Hepatocyte (in vitro differentiated cells): ENCODE measurements around the gene THAP7. TPM values are rescaled to one million over a fixed set of nuclear protein-coding genes. Genes with fewer than 3 reads are reported as not detected.

Experiments used
- DNase-seq: peaks from one replicate; pipeline ENCODE4 v3.0.0-alpha.2; 2016; ENCODE audit warnings: low spot score
- H2AFZ ChIP-seq: fragments of 200-600 bp; sonication (generic); 2 replicates; pipeline ENCODE4 v1.6.0; 2016; ENCODE audit warnings: antibody characterized with exemption, mild to moderate bottlenecking
- H3K27ac ChIP-seq: fragments of 200-600 bp; sonication (generic); 2 replicates; pipeline ENCODE4 v1.5.1; 2016; ENCODE audit warnings: mild to moderate bottlenecking
- H3K27me3 ChIP-seq: fragments of 200-600 bp; sonication (generic); 2 replicates; pipeline ENCODE4 v1.6.1; 2016
- H3K36me3 ChIP-seq: fragments of 200-600 bp; sonication (generic); replicated peaks from 2 replicates; pipeline ENCODE4 v1.5.1; 2016; ENCODE audit warnings: low read depth; ENCODE audit not compliant: insufficient read depth
- H3K4me1 ChIP-seq: fragments of 200-600 bp; sonication (generic); 2 replicates; pipeline ENCODE4 v1.5.1; 2016; ENCODE audit warnings: mild to moderate bottlenecking, moderate library complexity; ENCODE audit not compliant: insufficient read depth
- H3K4me2 ChIP-seq: fragments of 200-600 bp; sonication (generic); 2 replicates; pipeline ENCODE4 v1.6.0; 2016
- H3K4me3 ChIP-seq: fragments of 200-600 bp; sonication (generic); 2 replicates; pipeline ENCODE4 v1.5.1; 2016; ENCODE audit warnings: mild to moderate bottlenecking
- H3K79me2 ChIP-seq: fragments of 200-600 bp; sonication (generic); 2 replicates; pipeline ENCODE4 v1.6.0; 2017; ENCODE audit warnings: mild to moderate bottlenecking
- H3K9me2 ChIP-seq: fragments of 200-600 bp; sonication (generic); replicated peaks from 2 replicates; pipeline ENCODE4 v1.6.0; 2017; ENCODE audit warnings: mild to moderate bottlenecking; ENCODE audit not compliant: insufficient read depth
- H3K9me3 ChIP-seq: fragments of 200-600 bp; sonication (generic); 2 replicates; pipeline ENCODE4 v1.5.1; 2016; ENCODE audit warnings: low read depth, mild to moderate bottlenecking
- H4K20me1 ChIP-seq: fragments of 200-600 bp; sonication (generic); 2 replicates; pipeline ENCODE4 v1.6.0; 2016; ENCODE audit warnings: mild to moderate bottlenecking; ENCODE audit not compliant: insufficient read depth, poor library complexity, severe bottlenecking
- EZH2 ChIP-seq: fragments of 200-600 bp; sonication (generic); IDR thresholded peaks from 2 replicates; pipeline ENCODE4 v1.6.1; 2016; ENCODE audit warnings: antibody characterized with exemption, mild to moderate bottlenecking, borderline replicate concordance
- EZH2phosphoT487 ChIP-seq: fragments of 200-600 bp; sonication (generic); IDR thresholded peaks from one replicate; pipeline ENCODE4 v1.6.1; 2018; ENCODE audit warnings: antibody characterized with exemption, mild to moderate bottlenecking, low read depth, moderate library complexity; ENCODE audit not compliant: unreplicated experiment, severe bottlenecking
- WGBS: methylation state at CpG from one replicate; pipeline ENCODE4 v1.1.6; 2016; ENCODE audit warnings: low lambda C conversion rate; ENCODE audit errors: missing lambda C conversion rate; 5-methylcytosine and 5-hydroxymethylcytosine counted together
- polyA plus RNA-seq: library from polyadenylated mRNA; unstranded; fragments of >200 nt; fragmentation: Nextera tagmentation; extraction: Ambion mirVana; gene quantifications from 2 replicates; pipeline ENCODE4 v1.2.1, GENCODE V29; 2016
- total RNA-seq: library from RNA; depleted of rRNA; stranded (reverse); fragments of >200 nt; gene quantifications from 2 replicates; pipeline ENCODE4 v1.2.3, GENCODE V29; 2014
- TF ChIP-seq, protein P1 (sequence below): fragments of 200-600 bp; sonication (generic); IDR thresholded peaks from 2 replicates; pipeline ENCODE4 v1.5.1; 2016; ENCODE audit warnings: antibody characterized with exemption, mild to moderate bottlenecking; ENCODE audit not compliant: poor library complexity

Gene THAP7
- total and polyA plus RNA-seq, 2 experiments from 2014 or later: 26.2 to 41.2 TPM

DNA sequence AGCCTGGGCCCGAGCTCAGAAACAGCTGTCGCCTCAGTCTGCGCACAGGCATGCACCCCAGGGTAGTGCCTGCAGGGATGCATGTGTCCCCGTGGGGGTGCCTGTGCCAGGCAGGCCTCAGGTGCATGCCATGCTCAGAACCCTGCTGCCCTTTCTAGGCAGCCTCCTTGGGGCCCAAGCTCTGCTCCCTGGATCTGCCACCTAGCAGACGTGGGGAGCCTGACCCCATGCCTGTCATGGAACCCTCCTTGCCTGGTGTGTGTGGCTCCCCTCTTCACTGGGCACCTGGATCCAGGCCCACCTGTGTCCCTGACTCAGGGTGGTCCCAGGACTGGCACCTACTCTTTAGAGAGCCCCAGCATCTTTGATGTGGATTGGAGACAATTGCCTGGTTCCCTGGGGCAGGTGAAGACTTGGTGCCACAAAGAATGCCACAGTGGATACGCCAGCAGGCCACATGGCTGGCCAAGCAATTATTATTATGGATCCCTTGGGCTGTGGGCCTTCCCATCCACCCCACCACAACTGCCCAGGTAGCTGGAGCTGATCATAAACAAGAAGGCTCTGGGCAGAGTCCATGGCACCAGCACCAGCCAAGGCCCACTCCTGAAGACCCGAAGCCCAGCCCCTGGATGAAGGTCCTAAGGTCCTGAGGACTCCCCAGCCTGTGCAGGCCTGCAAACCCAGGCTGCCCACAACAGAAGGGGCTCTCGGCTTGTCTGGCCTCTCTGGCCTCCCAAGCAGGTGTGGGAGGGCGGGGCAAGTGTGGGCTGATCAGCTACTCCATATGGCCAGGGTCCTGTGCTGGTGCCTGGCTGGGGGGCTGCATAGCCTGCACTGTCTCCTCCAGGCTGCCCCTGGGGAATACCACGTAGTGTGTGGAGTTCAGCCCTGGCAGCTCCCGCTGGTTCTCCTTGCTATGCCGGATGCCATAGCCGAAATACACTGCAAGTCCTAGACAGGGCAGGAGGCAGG, 26.6 kb upstream of the THAP7 start:
- Histone ChIP-seq H3K4me3 (no peak overlapping the region), H3K9me3 (no peaks in the 10 kb centered on the region), H3K79me2 (no peaks in the 10 kb centered on the region), H3K27ac (no peak overlapping the region), H3K9me2 (no peaks in the 10 kb centered on the region), H3K27me3 (no peaks in the 10 kb centered on the region), H3K4me1 (peaks cover 17% of the 10 kb centered on the region), H2AFZ (no peak overlapping the region), H4K20me1 (no peaks in the 10 kb centered on the region), H3K36me3 (no peaks in the 10 kb centered on the region), H3K4me2 (peak overlapping the region; percentile 91)
- DNase-seq: no peak
- 93% methylated on average over 13 of the region's 13 CpGs for WGBS
- TF ChIP-seq EZH2phosphoT487: no peak
- TF ChIP-seq, protein P1, sequence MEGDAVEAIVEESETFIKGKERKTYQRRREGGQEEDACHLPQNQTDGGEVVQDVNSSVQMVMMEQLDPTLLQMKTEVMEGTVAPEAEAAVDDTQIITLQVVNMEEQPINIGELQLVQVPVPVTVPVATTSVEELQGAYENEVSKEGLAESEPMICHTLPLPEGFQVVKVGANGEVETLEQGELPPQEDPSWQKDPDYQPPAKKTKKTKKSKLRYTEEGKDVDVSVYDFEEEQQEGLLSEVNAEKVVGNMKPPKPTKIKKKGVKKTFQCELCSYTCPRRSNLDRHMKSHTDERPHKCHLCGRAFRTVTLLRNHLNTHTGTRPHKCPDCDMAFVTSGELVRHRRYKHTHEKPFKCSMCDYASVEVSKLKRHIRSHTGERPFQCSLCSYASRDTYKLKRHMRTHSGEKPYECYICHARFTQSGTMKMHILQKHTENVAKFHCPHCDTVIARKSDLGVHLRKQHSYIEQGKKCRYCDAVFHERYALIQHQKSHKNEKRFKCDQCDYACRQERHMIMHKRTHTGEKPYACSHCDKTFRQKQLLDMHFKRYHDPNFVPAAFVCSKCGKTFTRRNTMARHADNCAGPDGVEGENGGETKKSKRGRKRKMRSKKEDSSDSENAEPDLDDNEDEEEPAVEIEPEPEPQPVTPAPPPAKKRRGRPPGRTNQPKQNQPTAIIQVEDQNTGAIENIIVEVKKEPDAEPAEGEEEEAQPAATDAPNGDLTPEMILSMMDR: no peak

DNA sequence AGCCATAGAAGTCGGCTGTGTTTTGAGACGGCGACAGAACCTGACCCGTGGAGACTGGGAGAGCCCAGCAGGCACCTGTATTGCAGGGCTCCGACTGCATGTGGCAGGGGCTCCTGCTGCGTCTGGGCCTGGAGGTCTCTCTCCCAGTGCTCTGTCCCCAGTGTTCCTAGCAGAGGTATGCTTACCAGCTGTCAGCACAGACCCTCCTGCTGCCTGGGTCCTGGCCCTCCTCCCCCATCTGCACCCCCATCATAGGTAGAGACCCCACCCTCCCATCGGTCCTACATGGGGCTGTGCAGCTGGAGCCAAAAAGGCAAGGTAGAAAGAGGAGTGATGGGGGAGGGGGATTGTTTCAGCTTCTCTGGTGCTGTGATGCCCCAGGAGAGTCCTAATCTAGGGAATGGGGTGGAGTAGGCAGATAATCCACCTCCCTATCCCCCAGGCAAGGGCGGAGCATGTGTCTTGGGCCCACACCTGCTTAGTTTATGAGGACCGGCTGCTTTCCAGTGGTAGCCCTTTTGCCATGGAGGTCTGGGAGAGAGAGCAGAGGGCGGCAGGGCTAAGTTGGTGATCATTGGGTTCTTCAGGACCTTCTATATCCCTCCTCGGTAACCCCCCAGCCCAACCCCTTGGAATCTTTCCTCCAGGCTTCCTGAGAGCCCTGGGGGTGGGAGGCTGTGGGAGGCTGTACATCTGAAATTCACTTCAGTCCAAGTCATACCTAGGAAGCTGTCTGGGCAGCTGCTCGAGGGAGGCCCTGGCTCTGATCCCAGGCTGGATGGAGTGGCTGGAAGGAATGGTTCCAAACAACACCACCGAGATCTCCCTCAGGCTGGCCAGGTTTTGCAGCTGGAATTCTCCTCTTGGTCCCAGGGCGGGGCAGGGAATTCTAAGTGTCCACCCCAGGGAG, 25.1 kb upstream of the THAP7 start:
- Histone ChIP-seq H3K36me3 (no peaks in the 10 kb centered on the region), H4K20me1 (no peaks in the 10 kb centered on the region), H3K9me2 (no peaks in the 10 kb centered on the region), H2AFZ (no peak overlapping the region), H3K4me3 (no peak overlapping the region), H3K27me3 (no peaks in the 10 kb centered on the region), H3K27ac (no peak overlapping the region), H3K4me2 (no peak overlapping the region), H3K79me2 (no peaks in the 10 kb centered on the region), H3K9me3 (no peaks in the 10 kb centered on the region), H3K4me1 (peaks cover 5% of the 10 kb centered on the region)
- TF ChIP-seq, protein P1: no peak
- TF ChIP-seq EZH2phosphoT487 (no peak), EZH2 (no peak)
- WGBS: 77% methylated on average over 14 of the region's 14 CpGs
- DNase-seq: no peak

DNA sequence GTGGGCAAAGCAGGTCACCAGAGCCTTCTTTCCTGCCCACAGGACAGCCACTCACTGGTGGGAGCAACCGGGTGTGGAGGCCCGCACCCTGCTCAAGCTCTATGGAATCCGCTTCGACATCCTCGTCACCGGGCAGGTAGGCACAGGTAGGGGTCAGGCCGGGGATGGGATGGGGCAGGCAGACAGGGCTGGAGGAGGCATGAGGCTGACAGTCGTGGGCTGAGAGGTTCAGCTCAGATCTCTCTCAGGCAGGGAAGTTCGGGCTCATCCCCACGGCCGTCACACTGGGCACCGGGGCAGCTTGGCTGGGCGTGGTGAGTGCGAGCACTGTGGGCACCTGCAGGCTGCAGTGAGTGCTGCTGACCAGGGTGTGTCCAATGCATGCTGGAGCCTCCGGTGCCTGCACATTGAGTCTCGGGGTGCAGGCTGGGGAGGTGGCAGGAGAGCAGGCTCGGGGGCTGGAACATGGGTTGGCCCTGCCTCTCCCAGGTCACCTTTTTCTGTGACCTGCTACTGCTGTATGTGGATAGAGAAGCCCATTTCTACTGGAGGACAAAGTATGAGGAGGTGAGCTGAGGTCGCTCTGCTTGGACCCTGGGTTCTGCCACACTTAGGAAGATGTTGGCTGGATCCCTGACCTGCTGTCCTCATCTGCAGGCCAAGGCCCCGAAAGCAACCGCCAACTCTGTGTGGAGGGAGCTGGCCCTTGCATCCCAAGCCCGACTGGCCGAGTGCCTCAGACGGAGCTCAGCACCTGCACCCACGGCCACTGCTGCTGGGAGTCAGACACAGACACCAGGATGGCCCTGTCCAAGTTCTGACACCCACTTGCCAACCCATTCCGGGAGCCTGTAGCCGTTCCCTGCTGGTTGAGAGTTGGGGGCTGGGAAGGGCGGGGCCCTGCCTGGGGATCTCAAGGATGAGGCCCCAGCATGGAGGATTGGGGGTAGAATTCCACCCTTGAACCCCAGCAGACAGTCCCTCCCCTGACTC, 24.1 kb upstream of the THAP7 start:
- Histone ChIP-seq H3K4me2 (no peak overlapping the region), H4K20me1 (no peaks in the 10 kb centered on the region), H3K4me1 (no peaks in the 10 kb centered on the region), H3K79me2 (no peaks in the 10 kb centered on the region), H3K27ac (no peak overlapping the region), H3K4me3 (no peak overlapping the region), H3K36me3 (no peaks in the 10 kb centered on the region), H3K9me2 (no peaks in the 10 kb centered on the region), H2AFZ (no peak overlapping the region), H3K27me3 (no peaks in the 10 kb centered on the region), H3K9me3 (no peaks in the 10 kb centered on the region)
- TF ChIP-seq EZH2phosphoT487 (no peak), EZH2 (no peak)
- TF ChIP-seq, protein P1: no peak
- WGBS: 92% methylated on average over 27 of the region's 27 CpGs
- DNase-seq: no peak
